Gastrocnemius medialis (tissue), 4 donors: ENCODE measurements around the gene CCDC50. TPM values are rescaled to one million over a fixed set of nuclear protein-coding genes. Genes with fewer than 3 reads are reported as not detected.
A peak's percentile ranks its signal among the peaks of the same experiment; 100 is the strongest.

ENCODE experiments used
- ATAC-seq, 2 donors: fragments of 150-250 bp; one replicate each; pipeline ENCODE4 v1.9.1; 2016
- DNase-seq, 2 donors: peaks; one replicate each; pipeline ENCODE4 v3.0.0-alpha.2; 2019
- H3K27ac ChIP-seq, 4 donors: fragments of 200-600 bp; sonication (generic); 1 replicate in 1 of 4; 2 replicates in 3 of 4; pipeline ENCODE4 v1.5.1; 2016 to 2018; ENCODE audit warnings: mild to moderate bottlenecking in 2 of 4, moderate library complexity in 1 of 4
- H3K27me3 ChIP-seq, 3 donors: fragments of 200-600 bp; sonication (generic) in 2 of 3; 1 replicate in 1 of 3; 2 replicates in 2 of 3; pipeline versions ENCODE4 v1.5.1 to v1.6.0; 2016 to 2019; ENCODE audit warnings: mild to moderate bottlenecking in 1 of 3, moderate library complexity in 1 of 3
- H3K36me3 ChIP-seq, 2 donors: fragments of 200-600 bp; sonication (generic) in 1 of 2; one replicate each; pipeline ENCODE4 v1.5.1; 2017 to 2018
- H3K4me1 ChIP-seq, 2 donors: fragments of 200-600 bp; sonication (generic) in 1 of 2; one replicate each; pipeline ENCODE4 v1.5.1; 2016 to 2017; ENCODE audit warnings: mild to moderate bottlenecking in 2 of 2
- H3K4me3 ChIP-seq, 4 donors: fragments of 200-600 bp; sonication (generic) in 3 of 4; 1 replicate in 1 of 4; 2 replicates in 3 of 4; pipeline ENCODE4 v1.5.1; 2016 to 2019; ENCODE audit warnings: mild to moderate bottlenecking in 2 of 4
- H3K9me3 ChIP-seq, 3 donors: fragments of 200-600 bp; sonication (generic) in 2 of 3; 1 replicate in 1 of 3; 2 replicates in 2 of 3; pipeline ENCODE4 v1.5.1; 2016 to 2019
- POLR2A ChIP-seq, 2 donors: fragments of 450-650 bp; IDR thresholded peaks; one replicate each; pipeline ENCODE4 v1.6.1; 2017; ENCODE audit warnings: antibody characterized with exemption in 2 of 2, mild to moderate bottlenecking in 2 of 2, moderate library complexity in 2 of 2
- in situ Hi-C, 4 donors: fragments of 200-750 bp; cut with MboI; loops; one replicate each; pipeline versions ENCODE4 v1.15.0 to v1.8.0; 2017; ENCODE audit warnings: low sequenced_read_pairs in 4 of 4
- intact Hi-C: fragments of 100-400 bp; cut with DNase I; formaldehyde crosslinking; loops from one replicate; pipeline ENCODE4 v1.15.1; 2023; ENCODE audit warnings: low total_unique reads
- total RNA-seq, 4 donors: library from RNA; depleted of rRNA; stranded (reverse); fragments of >200 nt; gene quantifications; one replicate each; pipeline versions ENCODE4 v1.1.0 to v1.2.3, GENCODE V29; 2016
- TF ChIP-seq, protein P1 (sequence below), 5 experiments: fragments of 450-650 bp in 3 of 5; fragments of 200-600 bp in 2 of 5; sonication (generic) in 2 of 5; IDR thresholded peaks in 4 of 5; conservative IDR thresholded peaks in 1 of 5; 1 replicate in 4 of 5; 2 replicates in 1 of 5; pipeline ENCODE4 v1.5.1; 2016 to 2019; ENCODE audit warnings: antibody characterized with exemption in 5 of 5, mild to moderate bottlenecking in 3 of 5, moderate library complexity in 3 of 5

CCDC50 gene
- total RNA-seq, 4 donors from 2014 or later = 45.0 to 69.9 (median 64.2) TPM

DNA sequence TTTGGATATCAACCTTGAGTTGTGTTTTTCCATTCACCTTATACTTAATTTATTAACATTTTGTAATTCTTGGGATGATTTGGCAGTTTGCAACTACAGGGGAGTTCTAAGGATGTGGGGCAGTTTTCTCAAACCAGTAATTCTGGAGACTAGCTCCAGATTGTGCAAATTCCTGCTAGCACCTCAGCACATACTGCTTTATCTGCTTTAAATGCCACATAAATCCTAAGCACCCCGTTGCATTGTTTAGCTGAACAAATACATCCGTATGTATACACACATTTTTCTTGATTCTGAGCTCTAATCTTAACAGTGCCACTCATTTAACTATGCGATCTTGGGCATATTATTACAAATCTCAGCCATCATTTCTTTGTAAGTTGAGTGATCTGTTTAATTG is 18.0 kb downstream of the CCDC50 start:
- Histone ChIP-seq H3K27ac (no peak overlapping the region), H3K36me3 (no peaks in the 10 kb centered on the region), H3K9me3 (no peaks in the 10 kb centered on the region), H3K4me3 (no peak overlapping the region), H3K4me1 (peaks cover 59 to 60% of the 10 kb centered on the region in 2 donors), H3K27me3 (no peaks in the 10 kb centered on the region)
- in situ Hi-C loops (no loop called here), intact Hi-C loops (no loop called here)
- no peak for ATAC-seq
- TF ChIP-seq, protein P1, sequence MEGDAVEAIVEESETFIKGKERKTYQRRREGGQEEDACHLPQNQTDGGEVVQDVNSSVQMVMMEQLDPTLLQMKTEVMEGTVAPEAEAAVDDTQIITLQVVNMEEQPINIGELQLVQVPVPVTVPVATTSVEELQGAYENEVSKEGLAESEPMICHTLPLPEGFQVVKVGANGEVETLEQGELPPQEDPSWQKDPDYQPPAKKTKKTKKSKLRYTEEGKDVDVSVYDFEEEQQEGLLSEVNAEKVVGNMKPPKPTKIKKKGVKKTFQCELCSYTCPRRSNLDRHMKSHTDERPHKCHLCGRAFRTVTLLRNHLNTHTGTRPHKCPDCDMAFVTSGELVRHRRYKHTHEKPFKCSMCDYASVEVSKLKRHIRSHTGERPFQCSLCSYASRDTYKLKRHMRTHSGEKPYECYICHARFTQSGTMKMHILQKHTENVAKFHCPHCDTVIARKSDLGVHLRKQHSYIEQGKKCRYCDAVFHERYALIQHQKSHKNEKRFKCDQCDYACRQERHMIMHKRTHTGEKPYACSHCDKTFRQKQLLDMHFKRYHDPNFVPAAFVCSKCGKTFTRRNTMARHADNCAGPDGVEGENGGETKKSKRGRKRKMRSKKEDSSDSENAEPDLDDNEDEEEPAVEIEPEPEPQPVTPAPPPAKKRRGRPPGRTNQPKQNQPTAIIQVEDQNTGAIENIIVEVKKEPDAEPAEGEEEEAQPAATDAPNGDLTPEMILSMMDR (IDR thresholded peaks at IDR 0.05 in 4 of 5, conservative IDR thresholded peaks at IDR 0.05 in 1 of 5) = no peak
- TF ChIP-seq POLR2A (IDR thresholded peaks at IDR 0.05) = no peak
- no peak for DNase-seq

DNA sequence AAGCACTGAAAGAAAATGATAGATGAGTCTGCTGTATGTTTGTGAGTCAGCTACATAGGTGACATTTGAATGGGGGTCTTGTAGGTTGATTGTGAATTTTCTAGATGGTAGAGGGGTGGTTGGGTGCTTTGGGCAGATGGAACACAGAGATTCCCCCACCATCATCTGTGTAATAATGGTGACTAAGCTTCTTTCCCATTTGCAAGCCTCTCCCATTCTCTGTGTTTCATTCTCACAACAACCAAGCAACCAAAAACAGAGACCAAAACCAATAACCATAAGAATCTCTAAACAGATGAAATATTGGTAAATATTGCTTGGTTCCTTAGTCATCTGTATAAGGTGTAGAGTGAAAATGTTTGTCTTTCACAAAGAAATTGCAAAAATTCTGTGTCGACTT is 18.9 kb downstream of the CCDC50 start:
- no peak for TF ChIP-seq POLR2A (IDR thresholded peaks at IDR 0.05)
- TF ChIP-seq, protein P1 (IDR thresholded peaks at IDR 0.05 in 4 of 5, conservative IDR thresholded peaks at IDR 0.05 in 1 of 5) = no peak
- Histone ChIP-seq H3K27ac (no peak overlapping the region), H3K9me3 (no peaks in the 10 kb centered on the region), H3K4me3 (no peak overlapping the region), H3K27me3 (no peaks in the 10 kb centered on the region), H3K4me1 (peaks cover 61 to 62% of the 10 kb centered on the region in 2 donors), H3K36me3 (no peaks in the 10 kb centered on the region)
- in situ Hi-C loops = no loop called here
- no peak for ATAC-seq
- no peak for DNase-seq
- intact Hi-C loops = no loop called here

DNA sequence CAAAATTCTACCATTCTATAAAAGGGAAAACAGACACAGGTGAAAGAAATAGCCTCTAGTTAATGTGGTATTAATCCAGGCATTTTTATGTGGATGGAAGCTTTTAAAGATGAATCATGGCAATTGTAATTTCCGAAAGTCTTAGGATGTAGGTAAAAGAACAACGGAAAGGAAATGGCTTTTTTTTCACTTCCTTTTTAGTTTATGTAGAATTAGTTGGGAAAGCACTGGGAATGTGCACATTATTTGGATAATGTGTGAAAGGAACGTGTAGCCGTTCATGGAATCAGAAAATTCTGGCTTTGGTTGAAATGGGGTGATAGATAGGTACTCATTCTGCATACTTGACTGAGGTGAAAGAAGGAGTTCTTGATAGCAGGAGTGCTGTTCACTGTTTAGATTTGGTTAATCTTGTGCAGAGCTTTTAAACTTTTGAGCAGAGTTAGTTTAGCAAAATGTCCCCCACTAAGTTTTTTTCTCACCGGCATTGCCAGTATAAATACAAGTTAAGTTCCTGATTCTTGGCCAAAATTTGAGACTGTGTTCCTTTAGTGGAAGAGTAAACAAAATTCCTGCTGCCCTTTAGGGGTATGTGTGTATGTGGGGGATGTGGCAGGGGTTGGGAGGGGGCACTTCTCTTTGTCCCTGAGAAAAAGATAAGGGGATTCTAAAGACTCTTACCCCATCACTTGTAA is 21.3 kb downstream of the CCDC50 start:
- Histone ChIP-seq H3K4me1 (peaks cover 61 to 78% of the 10 kb centered on the region in 2 donors), H3K4me3 (peak overlapping the region in 1 of 4 donors; percentile 3), H3K36me3 (no peaks in the 10 kb centered on the region), H3K27me3 (no peaks in the 10 kb centered on the region), H3K9me3 (no peaks in the 10 kb centered on the region), H3K27ac (peak overlapping the region; percentile 18 to 55 (median 46))
- in situ Hi-C loops (no loop called here), intact Hi-C loops (loop anchor here (2.0 kb wide), 1 partner anchor 18 kb away; no protein-coding TSS in a partner anchor)
- ATAC-seq (no peak), DNase-seq (no peak)
- no peak for TF ChIP-seq POLR2A (IDR thresholded peaks at IDR 0.05)
- TF ChIP-seq, protein P1 (IDR thresholded peaks at IDR 0.05 in 4 of 5, conservative IDR thresholded peaks at IDR 0.05 in 1 of 5) = no peak

DNA sequence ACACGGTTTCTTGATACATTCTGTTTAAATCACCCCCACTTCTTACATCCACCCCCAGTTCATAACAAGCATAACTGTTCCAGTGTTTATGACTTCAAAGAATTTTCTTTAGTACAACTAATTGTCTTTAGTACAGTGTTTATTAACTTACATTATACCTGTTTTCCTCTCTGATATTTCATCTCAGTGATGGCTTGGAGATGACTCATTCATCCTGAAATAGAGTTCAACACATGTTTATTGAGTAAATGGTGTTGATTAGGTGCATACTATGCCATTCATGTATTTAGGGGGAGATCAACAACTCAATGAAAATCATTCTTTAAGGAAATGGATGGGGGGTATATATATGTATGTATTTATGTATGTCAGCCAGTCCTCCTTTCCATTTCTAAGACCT is 22.8 kb downstream of the CCDC50 start:
- TF ChIP-seq, protein P1 (IDR thresholded peaks at IDR 0.05 in 4 of 5, conservative IDR thresholded peaks at IDR 0.05 in 1 of 5) = no peak
- no peak for TF ChIP-seq POLR2A (IDR thresholded peaks at IDR 0.05)
- Histone ChIP-seq H3K9me3 (no peaks in the 10 kb centered on the region), H3K4me3 (no peak overlapping the region), H3K27ac (peak overlapping the region in 2 of 4 donors; percentile 18 to 52), H3K27me3 (no peaks in the 10 kb centered on the region), H3K4me1 (peaks cover 75 to 81% of the 10 kb centered on the region in 2 donors), H3K36me3 (no peaks in the 10 kb centered on the region)
- intact Hi-C loops = no loop called here
- in situ Hi-C loops = no loop called here
- ATAC-seq (peak in 1 of 2 donors; percentile 58), DNase-seq (no peak)
